Osteoblast (primary cell): ENCODE results near the gene UNC80. TPM values are rescaled to one million over a fixed set of nuclear protein-coding genes. Genes with fewer than 3 reads are reported as not detected.

ENCODE experiments used
- DNase-seq: peaks from one replicate; pipeline ENCODE4 v3.0.0; 2011; ENCODE audit warnings: low spot score, mixed read lengths; ENCODE audit not compliant: insufficient read length; ENCODE audit errors: missing footprints
- H2AFZ ChIP-seq: 2 replicates; pipeline ENCODE4 v1.6.0; 2011; ENCODE audit warnings: mild to moderate bottlenecking, low read length
- H3K27ac ChIP-seq: 2 replicates; pipeline ENCODE4 v1.5.1; 2011; ENCODE audit warnings: mild to moderate bottlenecking, low read depth, low read length, moderate library complexity
- H3K27me3 ChIP-seq: 2 replicates; pipeline ENCODE4 v1.6.0; 2012; ENCODE audit warnings: mild to moderate bottlenecking, control low read depth, inconsistent platforms, low read length, moderate library complexity; ENCODE audit not compliant: insufficient read depth
- H3K36me3 ChIP-seq: 2 replicates; pipeline ENCODE4 v1.5.1; 2011; ENCODE audit warnings: mild to moderate bottlenecking, low read length, control low read depth, moderate library complexity; ENCODE audit not compliant: insufficient read depth
- H3K4me1 ChIP-seq: 2 replicates; pipeline ENCODE4 v1.5.1; 2011; ENCODE audit warnings: mild to moderate bottlenecking, low read length, control low read depth, moderate library complexity; ENCODE audit not compliant: insufficient read depth
- H3K4me2 ChIP-seq: 2 replicates; pipeline ENCODE4 v1.6.0; 2011; ENCODE audit warnings: mild to moderate bottlenecking, low read length; ENCODE audit not compliant: insufficient read depth
- H3K4me3 ChIP-seq: fragments of 200-600 bp; sonication (generic); 3 replicates; pipeline ENCODE4 v1.5.1; 2012; ENCODE audit warnings: mild to moderate bottlenecking, low read length, inconsistent platforms; ENCODE audit not compliant: insufficient read depth
- H3K79me2 ChIP-seq: 2 replicates; pipeline ENCODE4 v1.6.0; 2012; ENCODE audit warnings: mild to moderate bottlenecking, low read length, control low read depth, inconsistent platforms; ENCODE audit not compliant: insufficient read depth
- H3K9me3 ChIP-seq: 2 replicates; pipeline ENCODE4 v1.5.1; 2011; ENCODE audit warnings: low read depth, low read length, control low read depth
- H4K20me1 ChIP-seq: 2 replicates; pipeline ENCODE4 v1.6.0; 2012; ENCODE audit warnings: mild to moderate bottlenecking, low read length, control low read depth; ENCODE audit not compliant: insufficient read depth
- CTCF ChIP-seq: IDR thresholded peaks from 2 replicates; pipeline ENCODE4 v1.5.1; 2011; ENCODE audit warnings: mild to moderate bottlenecking, low read depth, low read length, moderate library complexity; ENCODE audit errors: extremely low read depth
- total RNA-seq: library from RNA; depleted of rRNA; stranded (reverse); fragments of >200 nt; gene quantifications from 2 replicates; pipeline ENCODE4 v1.2.3, GENCODE V29; 2012

Gene UNC80
- total RNA-seq, 1 donor = not detected

- no peaks in the 10 kb centered on the region for H3K27me3 ChIP-seq
- H2AFZ ChIP-seq = no peak overlapping the region
- no peak overlapping the region for H3K4me3 ChIP-seq
- H3K4me1 ChIP-seq = no peaks in the 10 kb centered on the region
- no peaks in the 10 kb centered on the region for H3K9me3 ChIP-seq
- H3K36me3 ChIP-seq = no peaks in the 10 kb centered on the region
- H3K27ac ChIP-seq = no peak overlapping the region
- no peaks in the 10 kb centered on the region for H4K20me1 ChIP-seq
- H3K4me2 ChIP-seq = no peak overlapping the region
- no peaks in the 10 kb centered on the region for H3K79me2 ChIP-seq
- DNase-seq = no peak
- TF ChIP-seq CTCF = no peak
These were observed 46.2 kb downstream of the UNC80 start for GRCh38 chr2:209817844-209818271.

- no peak overlapping the region for H3K27ac ChIP-seq
- H2AFZ ChIP-seq = no peak overlapping the region
- no peaks in the 10 kb centered on the region for H4K20me1 ChIP-seq
- H3K9me3 ChIP-seq = no peaks in the 10 kb centered on the region
- H3K27me3 ChIP-seq = no peaks in the 10 kb centered on the region
- no peaks in the 10 kb centered on the region for H3K36me3 ChIP-seq
- no peak for DNase-seq
- no peaks in the 10 kb centered on the region for H3K79me2 ChIP-seq
- no peaks in the 10 kb centered on the region for H3K4me1 ChIP-seq
- TF ChIP-seq CTCF = no peak
- H3K4me2 ChIP-seq = no peak overlapping the region
- no peak overlapping the region for H3K4me3 ChIP-seq
These were observed 47.3 kb downstream of the UNC80 start for GRCh38 chr2:209818939-209819338.

GRCh38 chr2:209821806-209822205, 50.2 kb downstream of the UNC80 start:
- no peak overlapping the region for H2AFZ ChIP-seq
- H3K79me2 ChIP-seq = no peaks in the 10 kb centered on the region
- H3K36me3 ChIP-seq = no peaks in the 10 kb centered on the region
- no peak overlapping the region for H3K4me3 ChIP-seq
- no peaks in the 10 kb centered on the region for H4K20me1 ChIP-seq
- no peaks in the 10 kb centered on the region for H3K27me3 ChIP-seq
- TF ChIP-seq CTCF = no peak
- H3K4me1 ChIP-seq = no peaks in the 10 kb centered on the region
- no peak for DNase-seq
- H3K27ac ChIP-seq = no peak overlapping the region
- no peak overlapping the region for H3K4me2 ChIP-seq
- no peaks in the 10 kb centered on the region for H3K9me3 ChIP-seq

GRCh38 chr2:209823484-209823883, 51.9 kb downstream of the UNC80 start:
- H3K79me2 ChIP-seq = no peaks in the 10 kb centered on the region
- no peaks in the 10 kb centered on the region for H3K36me3 ChIP-seq
- H3K27ac ChIP-seq = no peak overlapping the region
- no peak for DNase-seq
- no peaks in the 10 kb centered on the region for H3K4me1 ChIP-seq
- TF ChIP-seq CTCF = no peak
- H4K20me1 ChIP-seq = no peaks in the 10 kb centered on the region
- H3K27me3 ChIP-seq = no peaks in the 10 kb centered on the region
- H3K4me3 ChIP-seq = no peak overlapping the region
- H3K9me3 ChIP-seq = no peaks in the 10 kb centered on the region
- H2AFZ ChIP-seq = no peak overlapping the region
- no peak overlapping the region for H3K4me2 ChIP-seq
